ENCODE results near the gene RFC3. TPM values are rescaled to one million over a fixed set of nuclear protein-coding genes. Genes with fewer than 3 reads are reported as not detected.

The RFC3 gene
- total RNA-seq, 2 experiments from 2014 or later = 51.6 TPM

GRCh38 chr13:33855371-33855895 lies 37.5 kb downstream of the RFC3 start:
- Mint-ChIP-seq H3K27me3 (ENCODE audit: low read depth) (no peaks in the 10 kb centered on the region), H3K9me3 (no peaks in the 10 kb centered on the region), H3K27ac (no peak overlapping the region), H3K4me1 (ENCODE audit: low read depth) (no peaks in the 10 kb centered on the region), H3K4me3 (no peak overlapping the region), H3K36me3 (ENCODE audit: low read depth) (peaks cover 39% of the 10 kb centered on the region)
- DNase-seq = no peak
- intact Hi-C loops (cut with micrococcal nuclease) = no loop called here
- CTCF ChIA-PET = no interaction called here

DNA sequence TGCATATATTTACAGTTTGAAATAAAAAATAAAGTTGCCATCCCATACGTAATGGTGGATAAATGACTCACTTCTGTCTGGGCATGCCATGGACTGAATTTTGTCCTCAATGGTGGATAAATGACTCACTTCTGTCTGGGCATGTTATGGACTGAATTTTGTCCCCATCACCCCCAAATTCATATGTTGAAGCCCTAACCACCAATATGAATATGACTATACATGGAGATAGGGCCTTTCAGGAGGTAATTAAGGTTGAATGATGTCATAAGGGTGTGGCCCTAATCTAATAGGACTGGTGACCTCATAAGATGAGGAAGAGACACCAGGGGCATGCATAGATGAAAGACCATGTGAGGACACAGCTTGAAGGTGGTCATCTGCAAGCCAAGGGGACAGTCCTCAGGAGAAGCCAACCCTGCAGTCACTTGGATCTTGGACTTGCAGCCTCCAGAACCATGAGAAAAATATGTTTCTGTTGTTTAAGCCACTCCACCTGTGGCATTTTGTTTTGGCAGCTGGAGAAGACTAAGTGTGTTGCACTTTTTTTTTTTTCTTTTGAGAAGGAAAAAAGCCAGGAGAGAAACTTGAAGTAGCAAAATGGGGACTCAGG lies 41.8 kb downstream of the RFC3 start:
- Mint-ChIP-seq H3K4me3 (no peak overlapping the region), H3K27ac (no peak overlapping the region), H3K36me3 (ENCODE audit: low read depth) (peaks cover 24% of the 10 kb centered on the region), H3K9me3 (no peaks in the 10 kb centered on the region), H3K27me3 (ENCODE audit: low read depth) (no peaks in the 10 kb centered on the region), H3K4me1 (ENCODE audit: low read depth) (no peaks in the 10 kb centered on the region)
- CTCF ChIA-PET = no interaction called here
- intact Hi-C loops (cut with micrococcal nuclease) = no loop called here
- DNase-seq = no peak

DNA sequence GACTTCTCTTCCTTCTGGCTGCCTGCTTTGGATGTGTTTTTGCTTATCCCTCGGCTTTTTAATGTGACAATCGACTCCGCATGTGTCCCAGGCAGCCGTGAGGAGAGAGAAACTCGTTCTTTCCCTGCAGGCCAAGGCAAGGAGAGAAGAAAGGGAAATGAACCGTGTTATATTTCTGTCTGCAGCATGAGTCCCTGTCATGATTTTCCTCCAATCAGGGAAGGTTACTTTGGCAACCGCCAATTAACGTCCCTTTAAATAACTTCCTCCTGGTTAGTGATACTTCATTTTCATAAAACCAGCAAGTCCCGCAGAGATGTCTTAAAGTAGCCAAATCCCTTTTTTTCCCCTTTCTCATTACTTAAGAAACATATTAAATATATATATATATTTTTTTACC lies 42.6 kb downstream of the RFC3 start:
- no peaks in the 10 kb centered on the region for H3K4me1 Mint-ChIP-seq (ENCODE audit: low read depth)
- H3K4me3 Mint-ChIP-seq = no peak overlapping the region
- H3K9me3 Mint-ChIP-seq = no peaks in the 10 kb centered on the region
- peaks cover 18% of the 10 kb centered on the region for H3K36me3 Mint-ChIP-seq (ENCODE audit: low read depth)
- no peak for DNase-seq
- no peaks in the 10 kb centered on the region for H3K27me3 Mint-ChIP-seq (ENCODE audit: low read depth)
- intact Hi-C loops (cut with micrococcal nuclease) = no loop called here
- CTCF ChIA-PET = no interaction called here
- H3K27ac Mint-ChIP-seq = no peak overlapping the region

GRCh38 chr13:33862016-33862415 lies 44.1 kb downstream of the RFC3 start:
- CTCF ChIA-PET = no interaction called here
- peaks cover 8% of the 10 kb centered on the region for H3K36me3 Mint-ChIP-seq (ENCODE audit: low read depth)
- no peak overlapping the region for H3K27ac Mint-ChIP-seq
- no peaks in the 10 kb centered on the region for H3K9me3 Mint-ChIP-seq
- no peak for DNase-seq
- no peaks in the 10 kb centered on the region for H3K27me3 Mint-ChIP-seq (ENCODE audit: low read depth)
- H3K4me1 Mint-ChIP-seq (ENCODE audit: low read depth) = no peaks in the 10 kb centered on the region
- no peak overlapping the region for H3K4me3 Mint-ChIP-seq
- intact Hi-C loops (cut with micrococcal nuclease) = no loop called here

DNA sequence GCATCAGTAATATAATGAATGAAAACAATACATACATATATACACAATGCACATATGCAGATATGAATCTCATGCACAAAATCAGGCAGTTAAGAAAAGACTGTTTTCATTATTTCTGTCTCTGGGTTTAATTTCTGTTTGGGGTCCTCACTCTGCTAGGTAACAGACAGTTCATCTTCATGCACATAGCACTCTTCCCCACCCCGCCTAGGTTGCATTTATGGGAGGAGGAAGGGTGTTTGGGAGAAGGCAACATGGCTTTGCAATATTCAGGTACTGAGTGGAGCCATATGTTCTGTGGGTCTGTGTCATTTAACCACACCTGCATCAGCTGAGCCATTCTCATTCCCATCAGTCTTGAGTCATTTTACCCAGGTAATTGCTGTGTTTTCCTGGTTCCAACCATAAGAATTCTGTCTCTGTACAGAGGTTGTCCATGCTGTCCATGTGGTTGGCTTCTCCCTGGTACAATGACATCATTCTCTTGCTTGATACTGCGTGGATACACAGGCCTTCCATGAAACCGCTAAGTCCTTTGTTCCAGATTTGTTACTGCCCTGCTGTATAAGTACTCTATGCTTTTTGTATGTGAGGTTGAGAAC lies 45.3 kb downstream of the RFC3 start:
- H3K27me3 Mint-ChIP-seq (ENCODE audit: low read depth) = no peaks in the 10 kb centered on the region
- no peak overlapping the region for H3K27ac Mint-ChIP-seq
- no peaks in the 10 kb centered on the region for H3K9me3 Mint-ChIP-seq
- H3K4me1 Mint-ChIP-seq (ENCODE audit: low read depth) = no peaks in the 10 kb centered on the region
- H3K36me3 Mint-ChIP-seq (ENCODE audit: low read depth) = peaks cover 8% of the 10 kb centered on the region
- intact Hi-C loops (cut with micrococcal nuclease) = no loop called here
- H3K4me3 Mint-ChIP-seq = no peak overlapping the region
- CTCF ChIA-PET = no interaction called here
- DNase-seq = no peak

GRCh38 chr13:33865945-33866344 lies 48.0 kb downstream of the RFC3 start:
- no peak for DNase-seq
- Mint-ChIP-seq H3K36me3 (ENCODE audit: low read depth) (peaks cover 6% of the 10 kb centered on the region), H3K27me3 (ENCODE audit: low read depth) (no peaks in the 10 kb centered on the region), H3K4me3 (no peak overlapping the region), H3K27ac (no peak overlapping the region), H3K4me1 (ENCODE audit: low read depth) (no peaks in the 10 kb centered on the region), H3K9me3 (no peaks in the 10 kb centered on the region)
- CTCF ChIA-PET = no interaction called here
- intact Hi-C loops (cut with micrococcal nuclease) = no loop called here

DNA sequence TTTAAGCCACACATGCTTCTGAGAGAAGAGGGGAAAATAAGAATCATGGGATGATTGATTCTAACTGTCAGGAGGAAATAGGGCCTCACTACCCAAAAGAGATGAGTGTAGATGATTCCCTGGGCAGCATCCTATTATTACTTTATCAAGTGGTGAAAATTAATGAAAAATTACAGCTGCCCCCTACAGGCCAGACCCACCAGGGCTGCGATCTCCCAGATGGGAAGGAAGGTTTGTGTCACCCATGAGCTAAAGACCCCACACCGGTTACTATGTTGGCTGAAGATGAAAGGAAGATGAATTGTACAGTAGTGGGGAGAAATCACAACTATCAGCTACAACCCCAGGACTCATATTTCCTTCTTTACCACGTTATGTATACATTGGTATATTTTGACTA lies 49.5 kb downstream of the RFC3 start:
- H3K4me1 Mint-ChIP-seq (ENCODE audit: low read depth) = no peaks in the 10 kb centered on the region
- H3K27me3 Mint-ChIP-seq (ENCODE audit: low read depth) = no peaks in the 10 kb centered on the region
- H3K27ac Mint-ChIP-seq = no peak overlapping the region
- intact Hi-C loops (cut with micrococcal nuclease) = no loop called here
- no peaks in the 10 kb centered on the region for H3K9me3 Mint-ChIP-seq
- no peak for DNase-seq
- H3K36me3 Mint-ChIP-seq (ENCODE audit: low read depth) = peaks cover 6% of the 10 kb centered on the region
- no peak overlapping the region for H3K4me3 Mint-ChIP-seq
- CTCF ChIA-PET = interaction anchor here (0.6 kb wide), 1 partner anchor 1951 kb away, joined by 3 read pairs; no protein-coding TSS in a partner anchor

GRCh38 chr13:33868343-33868994 lies 50.5 kb downstream of the RFC3 start:
- intact Hi-C loops (cut with micrococcal nuclease) = no loop called here
- H3K27ac Mint-ChIP-seq = no peak overlapping the region
- H3K4me3 Mint-ChIP-seq = no peak overlapping the region
- peaks cover 6% of the 10 kb centered on the region for H3K36me3 Mint-ChIP-seq (ENCODE audit: low read depth)
- H3K27me3 Mint-ChIP-seq (ENCODE audit: low read depth) = no peaks in the 10 kb centered on the region
- CTCF ChIA-PET = interaction anchor here (1.1 kb wide), 1 partner anchor 70 kb away, joined by 3 read pairs; no protein-coding TSS in a partner anchor
- H3K9me3 Mint-ChIP-seq = no peaks in the 10 kb centered on the region
- H3K4me1 Mint-ChIP-seq (ENCODE audit: low read depth) = no peaks in the 10 kb centered on the region
- DNase-seq = no peak

DNA sequence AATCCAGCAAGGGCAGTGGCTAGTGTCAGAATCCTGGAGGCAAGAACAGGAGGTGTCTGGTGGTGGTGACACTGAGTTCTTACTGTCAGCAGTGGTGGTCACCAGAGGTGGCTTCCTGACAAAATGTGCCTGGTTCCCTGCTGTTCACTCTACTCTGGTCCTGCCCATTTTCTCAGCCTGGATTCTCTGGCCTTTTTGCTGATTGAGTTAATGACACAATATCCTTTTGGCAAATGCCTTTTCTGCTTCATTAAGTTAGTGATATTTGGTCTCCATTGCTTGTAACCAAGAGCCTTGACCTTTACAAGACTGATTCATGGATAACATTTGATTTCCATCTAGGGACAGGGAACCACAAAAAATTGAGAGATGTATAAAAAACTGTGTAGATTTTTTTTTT lies 51.1 kb downstream of the RFC3 start:
- intact Hi-C loops (cut with micrococcal nuclease) = no loop called here
- Mint-ChIP-seq H3K36me3 (ENCODE audit: low read depth) (peaks cover 6% of the 10 kb centered on the region), H3K9me3 (no peaks in the 10 kb centered on the region), H3K27ac (no peak overlapping the region), H3K27me3 (ENCODE audit: low read depth) (no peaks in the 10 kb centered on the region), H3K4me1 (ENCODE audit: low read depth) (no peaks in the 10 kb centered on the region), H3K4me3 (no peak overlapping the region)
- CTCF ChIA-PET = interaction anchor here (1.1 kb wide), 1 partner anchor 70 kb away, joined by 3 read pairs; no protein-coding TSS in a partner anchor
- no peak for DNase-seq

- CTCF ChIA-PET = interaction anchor here (0.5 to 0.6 kb wide), 2 partner anchors 1284 to 1310 kb away, joined by 3 read pairs; partner anchors contain the start of gene PDS5B
- intact Hi-C loops (cut with micrococcal nuclease) = no loop called here
- no peak for DNase-seq
- Mint-ChIP-seq H3K27me3 (ENCODE audit: low read depth) (no peaks in the 10 kb centered on the region), H3K4me1 (ENCODE audit: low read depth) (no peaks in the 10 kb centered on the region), H3K9me3 (no peaks in the 10 kb centered on the region), H3K27ac (no peak overlapping the region), H3K36me3 (ENCODE audit: low read depth) (peaks cover 6% of the 10 kb centered on the region), H3K4me3 (no peak overlapping the region)
Measured at GRCh38 chr13:33870046-33870668, 52.2 kb downstream of the RFC3 start.

GRCh38 chr13:33871207-33872004 lies 53.5 kb downstream of the RFC3 start:
- H3K9me3 Mint-ChIP-seq = no peaks in the 10 kb centered on the region
- intact Hi-C loops (cut with micrococcal nuclease) = no loop called here
- H3K27ac Mint-ChIP-seq = no peak overlapping the region
- no peaks in the 10 kb centered on the region for H3K4me1 Mint-ChIP-seq (ENCODE audit: low read depth)
- H3K27me3 Mint-ChIP-seq (ENCODE audit: low read depth) = no peaks in the 10 kb centered on the region
- CTCF ChIA-PET = no interaction called here
- H3K4me3 Mint-ChIP-seq = no peak overlapping the region
- no peak for DNase-seq
- H3K36me3 Mint-ChIP-seq (ENCODE audit: low read depth) = peaks cover 6% of the 10 kb centered on the region

- H3K4me1 Mint-ChIP-seq (ENCODE audit: low read depth) = no peaks in the 10 kb centered on the region
- peaks cover 6% of the 10 kb centered on the region for H3K36me3 Mint-ChIP-seq (ENCODE audit: low read depth)
- no peak overlapping the region for H3K4me3 Mint-ChIP-seq
- CTCF ChIA-PET = no interaction called here
- DNase-seq = no peak
- H3K27ac Mint-ChIP-seq = no peak overlapping the region
- H3K9me3 Mint-ChIP-seq = no peaks in the 10 kb centered on the region
- no peaks in the 10 kb centered on the region for H3K27me3 Mint-ChIP-seq (ENCODE audit: low read depth)
- intact Hi-C loops (cut with micrococcal nuclease) = no loop called here
Measured at GRCh38 chr13:33872005-33872351, 54.0 kb downstream of the RFC3 start.

All from activated naive CD4-positive, alpha-beta T cell treated with anti-CD3 and anti-CD28 coated beads for 36 hours (primary cell).